Measurements from ENCODE around the gene ADAMTS13. TPM values are rescaled to one million over a fixed set of nuclear protein-coding genes. Genes with fewer than 3 reads are reported as not detected.

ADAMTS13 gene
- total and polyA plus RNA-seq, 9 of the 15 experiments (the other 6 are each of a cell fraction or from before 2014, with no cell fraction given), result 0.03 to 0.20 (median 0.04) TPM; not detected in 4

- H3K27me3 ChIP-seq (ENCODE audit: control insufficient read depth in 2 of 2, insufficient read depth in 2 of 2, low read length in 2 of 2), result peaks cover 52 to 84% of the 10 kb centered on the region in 2 experiments
- in situ Hi-C loops (cut with MboI), result no loop called here
These were observed 21.1 kb downstream of the ADAMTS13 start for GRCh38 chr9:133443248-133443647.

More at GRCh38 chr9:133443248-133443647, 21.1 kb downstream of the ADAMTS13 start:
- H3K4me3 ChIP-seq, result no peak overlapping the region
- intact Hi-C loops (cut with micrococcal nuclease), result no loop called here
- H3K9me3 ChIP-seq (replicated peaks; ENCODE audit: control insufficient read depth, insufficient read depth, low read depth, low read length), result no peaks in the 10 kb centered on the region
- DNase-seq (ENCODE audit: extremely low read depth in 1 of 4, low spot score in 3 of 4) (no peak), ATAC-seq (no peak), FAIRE-seq (no peak)
- H3K4me2 ChIP-seq (ENCODE audit: insufficient read depth, low read length), result no peak overlapping the region
- no peak for TF ChIP-seq HNRNPLL (IDR thresholded peaks at IDR 0.05; ENCODE audit: low read depth, low read length, poor library complexity, severe bottlenecking)
- TF ChIP-seq MTA2 (IDR thresholded peaks at IDR 0.05; ENCODE audit: low read depth), result no peak
- no peak for TF ChIP-seq ZNF561 (CRISPR knock-in tag; conservative IDR thresholded peaks at IDR 0.05)
- TF ChIP-seq MITF (IDR thresholded peaks at IDR 0.05), result no peak
- no peak for TF ChIP-seq TGIF2 (CRISPR knock-in tag; IDR thresholded peaks at IDR 0.05)
- no peak for TF ChIP-seq HDGF (IDR thresholded peaks at IDR 0.05)
- no peak for TF ChIP-seq EWSR1 (IDR thresholded peaks at IDR 0.05; ENCODE audit: borderline replicate concordance, low read depth, partially characterized antibody)
- no peak for TF ChIP-seq MEF2D (tag; conservative IDR thresholded peaks at IDR 0.05; ENCODE audit: low read depth)
- no peak for TF ChIP-seq IFI16 (CRISPR knock-in tag; IDR thresholded peaks at IDR 0.05)
- no peak for TF ChIP-seq E2F6 (IDR thresholded peaks at IDR 0.05; ENCODE audit: borderline replicate concordance in 1 of 2, extremely low read depth in 1 of 2, insufficient read depth in 1 of 2, insufficient read length in 1 of 2, low read depth in 1 of 2, low read length in 1 of 2, poor library complexity in 1 of 2, severe bottlenecking in 1 of 2)
- BruUV-seq (replicated peaks), result no TSS peak
- H3K4me1 ChIP-seq (replicated peaks in 1 of 2; ENCODE audit: control insufficient read depth in 2 of 2, insufficient read depth in 2 of 2, low read length in 2 of 2), result peaks cover 0 to 23% of the 10 kb centered on the region in 2 experiments; a peak in 1 of 5 replicates
- no peaks in the 10 kb centered on the region for H3K36me3 ChIP-seq (ENCODE audit: control insufficient read depth, insufficient read depth, low read length)
- CTCF ChIA-PET (ENCODE audit: low intra/inter-chr PET ratio), result no interaction called here
- no peak overlapping the region for H3K27ac ChIP-seq (ENCODE audit: extremely low read depth, low read depth, low read length)
- H3K79me2 ChIP-seq (ENCODE audit: control insufficient read depth, insufficient read depth, low read length), result no peaks in the 10 kb centered on the region
- peak overlapping the region in 1 of 2 experiments; percentile 15; a peak in 1 of 4 replicates for H3K9ac ChIP-seq (ENCODE audit: insufficient read depth in 1 of 2, low read depth in 2 of 2, low read length in 2 of 2)
- H3K9me1 ChIP-seq (ENCODE audit: control insufficient read depth, insufficient read depth, low read length), result peaks cover under 1% of the 10 kb centered on the region
- no peak overlapping the region for H2AFZ ChIP-seq (ENCODE audit: low read depth, low read length)
- WGBS (ENCODE audit: insufficient coverage, low coverage, missing lambda C conversion rate), result 5% methylated on average over 15 of the region's 15 CpGs
- peaks cover 17% of the 10 kb centered on the region; the same call in 1 of the 2 replicates for H4K20me1 ChIP-seq (replicated peaks; ENCODE audit: control insufficient read depth, insufficient read depth, low read length)
- POLR2A ChIA-PET, result no interaction called here
